ENCODE measurements around the gene CENPM.
"Not testable (repeated sequence)": the region's sequence is repeated elsewhere in the genome, so short reads cannot be mapped to it uniquely, and the experiment has no call there.

The CENPM gene

DNA sequence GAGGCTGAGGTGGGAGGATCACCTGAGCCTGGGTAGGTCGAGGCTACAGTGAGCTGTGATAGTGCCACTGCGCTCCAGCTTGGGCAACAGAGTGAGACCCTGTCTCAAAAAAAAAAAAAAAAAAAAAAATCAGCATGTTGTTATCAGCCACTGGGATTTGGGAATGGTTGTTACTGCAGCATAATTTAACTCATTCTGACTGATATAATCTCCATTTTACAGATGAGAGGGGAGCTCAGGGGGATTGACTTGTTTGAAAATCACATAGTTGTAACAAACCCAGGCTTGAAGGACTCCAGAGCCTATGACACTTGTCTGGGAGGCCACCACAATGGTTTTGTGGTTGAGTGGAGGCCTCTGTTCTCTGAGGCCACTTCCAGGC lies 19.3 kb upstream of the CENPM start:
- DNase-seq, result no peak

DNA sequence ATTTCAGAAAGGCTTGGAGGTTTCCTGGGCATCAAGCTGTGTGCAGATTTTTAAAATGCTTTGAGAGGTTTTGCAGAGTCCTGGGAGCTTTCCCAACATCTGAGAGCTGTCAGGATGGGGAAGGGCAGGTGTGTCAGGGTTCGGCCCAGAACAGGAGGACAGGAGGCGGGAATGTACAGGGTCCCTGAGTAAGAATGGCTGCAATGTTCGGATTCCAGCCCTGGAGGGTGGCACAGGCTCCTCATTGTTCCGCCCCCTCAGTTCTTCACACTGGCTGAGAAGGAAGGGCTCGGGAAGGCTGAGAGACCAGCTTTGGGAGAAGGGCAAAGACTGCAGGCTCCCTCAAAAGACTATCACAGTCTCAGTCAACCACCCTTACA lies 17.1 kb upstream of the CENPM start:
- DNase-seq, result no peak

DNA sequence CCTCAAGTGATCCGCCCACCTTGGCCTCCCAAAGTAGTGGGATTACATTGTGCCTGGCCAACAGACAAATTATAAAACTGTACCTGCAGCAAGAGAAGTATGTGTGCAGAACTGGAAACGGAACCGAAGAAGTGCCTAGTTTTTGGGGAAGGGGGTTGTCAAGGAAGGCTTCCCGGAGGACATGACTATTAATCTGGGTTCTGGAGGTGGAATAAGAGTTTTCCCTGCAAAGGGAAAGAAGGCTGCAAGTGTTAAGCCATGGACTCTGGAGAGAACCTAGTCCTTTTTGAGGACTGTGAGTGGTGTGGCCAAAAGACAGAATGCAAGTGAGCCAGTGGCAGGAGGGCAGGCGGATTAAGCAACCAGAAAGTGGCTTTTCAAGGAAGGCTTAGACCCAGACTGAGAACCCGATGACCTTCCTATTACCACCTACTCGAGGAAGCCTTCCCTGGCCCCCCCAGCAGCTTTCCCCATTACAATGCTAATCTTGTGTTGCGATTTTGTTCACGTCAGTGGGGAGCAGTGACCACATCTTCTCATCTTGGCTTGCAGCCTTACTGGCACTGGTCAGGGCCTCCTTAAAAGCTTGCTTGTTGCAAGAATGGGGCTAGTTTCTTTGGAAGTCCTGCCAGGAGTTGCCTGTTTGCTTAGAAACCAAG lies 16.6 kb upstream of the CENPM start:
- no peak for DNase-seq

DNA sequence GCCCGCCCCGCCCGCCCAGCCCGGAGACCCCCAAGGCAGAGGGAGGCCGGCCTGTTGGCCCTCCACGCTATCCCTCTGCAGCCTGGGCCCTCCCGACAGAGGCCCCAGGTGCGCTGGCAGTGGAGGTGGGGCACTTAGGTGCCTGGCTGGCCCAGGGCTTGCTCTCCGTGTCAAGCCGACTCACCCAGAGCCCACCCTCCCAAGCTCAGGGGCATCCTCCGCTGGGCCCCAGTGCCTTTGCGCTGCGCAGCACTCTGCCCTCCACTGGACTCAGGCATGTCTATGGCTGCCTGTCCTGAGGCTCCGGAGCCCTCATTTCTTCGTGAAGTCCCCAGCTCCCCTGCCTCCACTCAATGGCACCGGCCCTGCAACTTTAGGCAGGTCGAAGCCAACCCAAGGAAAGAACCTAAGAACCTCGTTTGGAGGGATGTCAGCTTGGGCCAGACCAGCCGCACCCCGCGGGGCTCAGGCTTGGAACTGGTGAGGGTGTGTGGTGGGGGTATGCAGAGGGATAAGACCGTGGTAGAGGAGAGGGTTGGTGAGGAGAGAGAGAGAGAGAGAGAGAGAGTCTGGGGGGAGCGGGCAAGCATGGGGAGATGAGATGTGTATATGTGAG lies 11.1 kb upstream of the CENPM start:
- no peak for DNase-seq

DNA sequence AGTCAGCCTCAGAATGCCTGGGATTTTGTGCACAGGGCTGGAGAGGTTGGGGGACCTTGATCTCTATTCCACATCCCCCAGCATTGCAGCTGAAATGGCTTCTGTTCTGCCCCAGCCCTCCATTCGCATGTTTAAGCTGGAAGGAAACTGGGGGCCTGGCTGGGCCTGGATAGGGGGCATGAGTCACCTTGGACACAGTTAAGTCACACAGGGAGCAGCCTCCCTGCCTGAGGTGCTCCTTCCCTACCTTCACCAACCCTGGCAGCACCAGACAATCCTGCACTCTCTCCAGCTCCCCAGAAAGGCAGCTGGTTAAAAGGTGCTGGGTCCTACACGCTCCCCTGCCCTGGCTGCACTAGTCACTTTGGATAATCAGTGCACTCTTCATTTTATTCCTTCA lies 5.8 kb upstream of the CENPM start:
- no peak for DNase-seq

DNA sequence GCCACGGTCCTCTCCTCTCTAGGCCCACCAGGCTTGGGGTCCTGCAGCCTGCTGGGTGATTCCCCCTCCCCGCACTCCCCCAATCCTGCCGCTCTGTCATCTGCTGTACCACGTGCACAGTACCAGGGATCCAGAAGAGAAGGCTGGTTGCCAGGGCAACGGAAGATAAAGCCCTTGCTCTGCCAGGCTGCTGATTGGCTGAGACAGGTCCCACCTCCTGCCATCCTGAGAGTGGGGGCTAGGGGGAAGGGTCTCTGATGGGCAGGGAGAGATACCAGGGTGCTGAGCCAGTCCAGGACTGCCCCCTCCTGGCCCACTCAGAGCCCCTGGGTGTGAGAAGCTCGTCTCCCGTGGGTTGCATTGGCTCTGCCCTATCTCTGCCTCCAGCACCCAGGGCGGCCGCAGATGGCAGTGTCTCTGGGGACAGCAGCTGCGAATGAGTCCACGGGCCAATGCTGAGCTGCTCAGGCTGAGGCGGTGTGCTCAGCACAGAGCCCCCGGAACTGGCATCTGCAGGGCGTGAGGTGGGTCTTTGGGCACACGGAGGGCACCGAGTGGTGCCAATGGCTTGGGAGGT lies 5.0 kb upstream of the CENPM start, which contains the start of gene SMIM45:
Gene SMIM45 (plus strand): TSS at position 253 of the 577 bp plus-strand sequence.
- DNase-seq, result peak; percentile 93

DNA sequence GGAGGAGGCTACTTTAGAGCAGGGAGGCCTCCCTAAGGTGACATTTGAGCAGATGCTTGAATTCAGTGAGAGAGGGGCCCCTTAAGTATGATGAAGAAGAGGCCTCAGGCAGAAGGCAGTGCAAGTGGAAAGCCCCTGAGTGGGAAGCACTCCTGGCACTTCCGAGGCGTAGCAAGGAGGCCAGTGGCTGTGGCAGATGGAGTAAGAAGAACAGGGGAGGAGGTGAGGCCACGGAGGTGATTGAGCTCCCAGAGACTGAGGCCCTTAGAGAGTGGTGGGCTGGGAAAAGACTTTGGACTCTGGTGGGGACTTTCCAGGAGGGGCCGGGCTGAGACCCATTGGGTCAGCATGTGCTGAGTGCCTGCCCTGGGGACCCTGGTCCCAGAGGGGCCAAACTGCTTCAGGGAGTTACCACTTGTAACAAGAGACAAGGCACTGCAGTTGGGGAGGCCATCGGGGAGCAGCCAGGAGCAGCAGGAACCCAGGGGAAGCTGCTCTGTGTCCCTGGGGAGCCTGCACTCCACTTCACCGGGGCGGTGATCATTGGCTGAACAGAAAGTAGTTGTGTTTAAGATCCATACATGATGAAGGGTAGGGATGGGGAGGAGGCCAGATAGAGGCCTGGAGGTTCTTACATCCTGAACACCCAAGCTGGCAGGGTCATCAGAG lies 2.5 kb upstream of the CENPM start:
- DNase-seq, result no peak

DNA sequence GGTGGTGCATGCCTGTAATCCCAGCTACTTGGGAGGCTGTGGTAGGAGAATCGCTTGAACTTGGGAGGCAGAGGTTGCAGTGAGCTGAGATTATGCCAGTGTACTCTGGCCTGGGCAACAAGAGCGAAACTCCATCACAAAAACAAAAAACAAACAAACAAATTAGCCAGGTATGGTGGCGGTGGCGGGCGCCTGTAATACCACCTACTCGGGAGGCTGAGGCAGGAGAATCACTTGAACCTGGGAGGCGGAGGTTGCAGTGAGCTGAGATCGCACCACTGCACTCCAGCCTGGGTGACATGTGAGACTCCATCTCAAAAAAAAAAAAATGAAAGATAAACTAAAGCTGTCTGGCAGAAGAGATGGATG lies 2.0 kb upstream of the CENPM start:
- DNase-seq, result not testable (repeated sequence)

DNA sequence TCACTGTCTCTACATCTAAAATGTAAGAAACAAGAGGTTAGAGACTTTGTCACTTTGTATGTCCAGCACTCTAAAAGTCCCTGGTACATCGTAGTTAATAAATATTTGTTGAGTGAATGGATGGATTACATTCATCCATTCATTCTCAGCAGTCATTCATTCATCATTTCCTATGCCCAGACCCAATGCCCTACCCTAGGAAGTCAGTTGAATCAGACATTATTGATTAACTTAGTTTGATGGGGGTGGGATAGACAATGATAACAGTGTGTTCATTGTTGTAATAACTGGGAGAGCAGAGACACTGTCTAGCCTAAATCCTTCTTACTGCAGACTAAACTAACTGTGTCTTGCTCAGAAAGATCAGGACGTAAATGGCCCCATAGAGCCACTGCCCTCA lies 1.2 kb upstream of the CENPM start:
- DNase-seq, result no peak

DNA sequence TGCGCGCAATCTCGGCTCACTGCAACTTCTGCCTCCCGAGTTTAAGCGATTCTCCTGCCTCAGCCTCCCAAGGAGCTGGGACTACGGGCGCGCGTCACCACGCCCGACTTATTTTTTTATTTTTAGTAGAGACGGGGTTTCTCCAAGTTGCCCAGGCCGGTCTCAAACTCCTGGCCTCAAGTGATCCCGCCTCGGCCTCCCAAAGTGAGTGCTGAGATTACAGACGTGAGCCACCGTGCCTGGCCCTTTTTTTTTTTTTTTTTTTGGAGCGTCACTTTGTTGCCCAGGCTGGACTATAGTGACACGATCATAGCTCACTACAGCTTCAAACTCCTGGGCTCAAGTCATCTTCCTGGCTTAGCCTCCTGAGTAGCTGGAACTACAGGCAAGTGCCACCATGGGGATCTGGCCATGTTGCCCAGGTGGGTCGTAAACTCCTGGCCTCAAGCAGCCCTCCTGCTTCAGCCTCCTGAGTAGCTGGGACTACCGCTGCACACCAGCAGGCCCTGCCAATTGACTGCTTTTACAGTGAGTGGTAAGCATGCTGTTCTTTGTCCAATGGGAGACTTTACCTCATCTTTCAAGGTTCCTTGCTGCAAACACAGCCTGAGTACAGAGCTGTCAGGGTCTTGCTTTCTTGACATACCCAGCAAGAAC lies 600 bp upstream of the CENPM start:
- DNase-seq, result no peak

DNA sequence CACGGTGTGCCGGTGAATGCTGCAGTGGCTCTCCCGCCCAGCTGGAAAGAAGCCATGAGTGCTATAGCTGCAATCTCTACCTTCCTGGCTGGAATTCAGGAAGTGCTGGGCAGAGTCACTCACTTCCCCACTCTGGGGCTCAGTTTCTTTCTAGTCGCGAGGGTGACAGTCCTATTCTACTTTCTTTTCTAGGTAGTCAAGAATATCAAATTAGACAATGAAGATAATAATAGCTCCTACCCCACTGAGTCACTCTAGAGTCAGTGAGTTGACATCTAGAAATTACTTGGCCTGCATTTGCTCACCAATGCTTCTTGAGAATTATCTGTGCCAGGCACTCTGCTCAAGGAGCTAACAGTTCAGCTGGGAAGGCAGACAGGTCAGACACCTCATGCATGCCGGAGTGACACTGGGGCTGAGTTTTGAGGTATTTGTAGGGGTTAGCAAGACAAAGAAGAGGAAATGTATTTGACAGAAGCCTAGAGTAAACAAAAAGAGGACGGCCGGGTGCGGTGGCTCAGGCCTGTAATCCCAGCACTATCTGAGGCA lies 3.2 kb downstream of the CENPM start:
- DNase-seq, result no peak

DNA sequence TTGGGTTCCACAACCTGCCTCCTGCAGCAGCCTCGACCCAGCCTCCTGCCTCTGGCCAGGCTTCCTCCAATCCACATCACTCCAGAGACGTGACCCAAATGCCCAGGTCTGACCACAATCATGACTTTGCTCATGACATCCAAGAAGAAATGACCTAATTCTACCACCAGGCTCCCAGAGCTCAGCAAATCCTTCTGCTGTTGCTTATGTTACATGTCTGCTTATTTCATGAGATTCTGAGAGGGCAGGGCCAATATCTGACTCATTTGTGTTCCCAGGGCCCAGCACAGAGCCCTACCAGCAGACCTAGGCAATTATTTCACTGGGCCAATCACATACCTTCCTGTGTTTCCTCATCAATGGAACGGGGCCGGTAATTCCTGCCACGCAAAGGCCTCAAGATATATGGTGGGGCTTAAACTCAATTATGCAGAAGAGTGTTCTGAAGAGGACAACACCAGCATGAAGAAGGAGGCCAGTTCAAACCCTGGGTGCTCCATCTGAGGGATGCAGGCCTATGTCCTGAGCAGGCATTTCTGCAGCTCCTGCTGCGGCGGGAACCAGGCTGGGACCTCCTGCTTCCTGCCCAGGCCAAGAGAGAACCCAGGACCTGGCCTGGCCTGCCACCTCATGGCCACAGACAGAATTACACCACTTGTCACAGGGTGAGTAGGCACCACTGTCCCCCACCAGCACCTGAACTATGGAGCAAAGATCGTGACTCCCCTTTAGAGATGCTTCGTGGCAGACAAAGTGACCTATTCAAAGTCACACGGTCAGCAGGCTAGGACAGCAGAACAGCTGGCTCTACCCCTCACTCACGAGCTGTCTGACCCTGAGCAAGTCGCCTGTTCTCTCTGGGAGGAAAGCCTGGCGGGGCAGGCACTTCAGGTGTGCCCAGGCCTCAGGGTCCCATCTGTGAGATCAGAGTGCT lies 5.9 kb downstream of the CENPM start:
- DNase-seq, result peak; percentile 89

DNA sequence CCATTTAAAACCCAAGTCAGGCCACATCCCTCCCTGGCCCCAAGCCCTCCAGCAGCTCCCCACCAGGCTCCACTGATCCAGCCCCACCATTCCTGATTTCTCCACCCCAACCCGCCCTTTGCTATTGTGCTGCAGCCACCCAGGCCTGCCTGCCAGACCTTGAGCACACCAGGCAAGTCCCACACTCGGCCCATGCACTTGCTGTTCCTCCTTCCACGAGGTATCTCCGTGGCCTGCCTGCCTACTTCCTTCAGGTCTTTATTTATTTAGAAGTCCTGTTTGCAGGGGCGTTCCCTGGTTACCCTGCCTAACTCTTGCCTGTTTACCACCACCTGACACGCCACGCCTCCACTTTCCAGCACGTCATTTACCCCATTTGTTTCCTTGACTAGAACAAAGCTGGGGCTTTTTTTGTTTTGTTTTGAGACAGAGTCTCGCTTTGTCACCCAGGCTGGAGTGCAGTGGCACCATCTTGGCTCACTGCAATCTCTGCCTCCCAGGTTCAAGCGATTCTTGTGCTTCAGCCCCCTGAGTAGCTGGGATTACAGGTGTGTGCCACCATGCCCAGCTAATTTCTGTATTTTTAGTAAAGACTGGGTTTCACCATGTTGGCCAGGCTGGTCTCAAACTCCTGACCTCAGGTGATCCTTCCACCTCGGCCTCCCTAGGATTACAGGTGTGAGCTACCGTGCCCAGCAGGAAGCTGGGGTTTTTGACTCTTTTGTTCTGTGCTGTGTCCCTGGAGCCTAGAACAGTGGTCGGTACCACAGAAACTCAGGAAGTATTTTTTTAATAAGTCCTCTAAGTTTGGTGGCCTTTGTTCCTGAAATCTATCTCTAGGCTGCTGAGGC lies 6.7 kb downstream of the CENPM start:
- DNase-seq, result no peak

DNA sequence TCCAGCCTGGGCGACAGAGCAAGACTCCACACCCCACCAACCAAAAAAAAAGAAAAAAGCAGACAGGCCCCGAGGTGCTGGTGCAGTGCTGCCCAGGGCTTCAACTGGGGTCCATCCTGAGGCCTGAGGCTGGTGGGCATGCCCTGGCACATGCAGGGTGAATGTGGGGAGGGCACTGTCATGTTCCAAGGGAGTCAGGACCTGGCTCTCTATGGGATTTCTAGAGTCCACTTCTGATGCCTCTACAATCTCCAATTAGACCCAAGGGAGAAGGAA lies 10.1 kb downstream of the CENPM start:
- no peak for DNase-seq

DNA sequence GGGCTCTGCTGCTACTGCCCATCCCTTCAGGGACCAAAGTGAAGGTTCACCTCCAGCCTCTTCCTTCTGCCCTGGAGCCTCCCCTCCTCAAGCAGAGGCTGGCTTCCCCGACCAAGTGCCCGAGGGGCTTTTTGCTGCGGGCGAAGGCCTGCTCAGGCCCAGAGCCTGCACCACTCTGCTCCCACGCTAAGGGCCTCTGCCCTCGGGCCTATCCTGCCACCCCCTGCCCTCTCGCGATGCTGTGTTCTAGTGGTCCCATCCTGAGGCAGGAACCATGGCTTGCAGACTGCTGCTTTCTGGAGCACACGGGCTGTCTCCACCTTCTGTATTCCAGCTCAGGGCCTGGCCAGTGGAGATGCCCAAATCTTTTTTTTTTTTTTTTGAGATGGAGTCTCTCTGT lies 11.4 kb downstream of the CENPM start:
- no peak for DNase-seq

DNA sequence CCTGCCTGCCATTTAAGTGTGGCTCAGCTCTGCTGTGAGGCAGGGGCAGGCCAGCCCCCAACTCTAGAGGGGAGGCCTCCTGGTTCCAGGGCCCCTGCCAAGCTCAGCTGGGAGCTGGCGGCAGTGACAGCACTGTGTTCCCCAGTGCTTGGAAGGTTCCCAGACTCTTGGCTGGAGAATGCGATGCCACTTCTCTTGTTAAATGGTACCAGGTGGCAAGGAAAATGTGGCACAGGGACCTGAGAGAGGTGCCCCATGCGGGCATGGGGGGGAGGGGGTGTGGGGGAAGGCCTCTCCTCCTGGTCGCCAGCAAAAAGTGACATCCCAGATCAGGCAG lies 12.0 kb downstream of the CENPM start:
- no peak for DNase-seq

DNA sequence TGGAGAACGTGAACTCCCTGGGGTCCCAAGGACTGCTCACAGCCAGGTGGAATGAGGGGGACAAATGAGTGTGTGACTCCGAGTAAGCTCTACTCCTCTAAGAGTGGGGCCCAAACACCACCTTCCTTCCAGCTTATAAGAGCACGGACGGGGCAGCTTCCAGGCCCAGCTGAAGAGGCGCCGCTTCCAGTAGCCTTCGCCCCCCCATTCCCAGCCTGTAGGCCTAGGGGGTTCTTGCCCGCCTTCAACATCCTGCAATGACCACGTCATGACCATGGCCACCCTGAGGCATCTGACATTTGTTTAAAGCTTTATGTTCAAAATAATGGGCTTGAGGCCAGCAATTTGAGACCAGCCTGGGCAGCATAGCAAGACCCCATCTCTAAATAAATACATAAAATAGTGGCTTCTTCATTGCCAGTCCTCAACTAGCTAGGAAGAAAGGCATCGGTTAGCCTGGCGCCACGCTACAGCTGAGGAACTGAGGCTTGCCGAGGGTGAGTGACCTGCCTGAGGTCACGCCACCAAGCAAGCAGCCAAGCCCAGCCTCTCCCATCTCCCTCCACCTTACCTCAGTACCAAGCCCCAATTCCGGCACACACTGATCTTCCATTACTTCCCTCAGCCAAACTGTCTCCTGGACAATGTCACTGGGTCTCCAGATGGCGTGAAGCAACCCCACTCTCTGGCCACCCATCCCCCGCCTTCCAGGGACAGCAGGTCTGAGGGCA lies 12.5 kb downstream of the CENPM start:
- DNase-seq, result no peak

DNA sequence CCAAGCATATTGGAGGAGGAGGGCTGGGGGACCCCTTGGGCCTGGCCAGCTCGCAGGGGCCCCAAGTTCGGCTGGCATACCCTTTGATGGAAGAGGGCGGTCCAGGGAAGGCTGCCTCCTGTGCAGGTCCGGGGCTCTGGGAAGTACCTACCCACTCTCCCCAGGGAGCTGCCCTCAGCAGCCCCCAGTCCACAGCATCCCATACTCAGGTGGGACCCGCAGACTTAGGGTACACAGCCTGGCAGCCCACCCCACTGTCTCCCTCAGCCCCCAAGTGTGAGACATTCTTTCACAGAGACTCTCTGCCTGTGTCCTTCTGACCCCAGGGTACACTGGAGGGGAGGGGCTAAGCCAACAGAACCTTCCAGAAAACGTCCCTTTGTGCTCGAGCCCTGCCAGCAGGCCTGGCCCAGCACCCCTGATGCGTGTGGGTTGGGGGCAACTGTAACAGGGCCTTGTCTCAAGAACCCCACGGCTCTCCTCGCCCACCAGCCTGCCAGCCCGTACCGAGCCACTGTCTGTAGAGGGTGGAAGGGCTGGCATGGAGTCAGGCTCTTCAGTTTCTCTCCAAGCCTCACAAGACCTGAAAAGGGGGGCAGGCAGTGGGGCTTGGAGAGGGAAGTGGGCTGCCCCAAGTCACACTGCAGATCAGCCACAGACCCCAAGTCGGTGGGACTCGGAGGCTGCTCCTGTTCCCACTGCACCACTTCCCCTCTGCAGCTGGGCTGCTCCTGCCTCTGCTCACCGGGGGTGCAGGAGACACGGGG lies 13.4 kb downstream of the CENPM start:
- no peak for DNase-seq

DNA sequence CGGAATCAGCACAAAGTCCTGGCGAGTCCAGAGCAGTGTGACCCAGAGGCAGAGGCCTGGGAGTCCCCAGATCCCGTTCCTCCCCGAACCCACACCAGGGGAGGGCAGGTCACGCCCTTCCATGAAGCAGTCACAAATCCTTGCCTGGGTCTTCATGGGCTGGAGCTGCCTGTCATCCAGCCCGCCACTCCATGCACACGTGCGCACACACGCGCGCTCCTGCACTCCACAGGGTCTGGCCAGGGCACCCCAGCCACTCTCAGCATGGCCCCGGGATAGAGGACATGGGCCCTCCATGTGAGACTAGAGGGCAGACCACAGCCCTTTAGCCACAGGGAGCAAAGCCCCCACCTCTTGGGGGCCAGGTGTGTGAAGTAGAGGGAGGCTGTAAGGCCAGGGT lies 14.6 kb downstream of the CENPM start:
- no peak for DNase-seq

DNA sequence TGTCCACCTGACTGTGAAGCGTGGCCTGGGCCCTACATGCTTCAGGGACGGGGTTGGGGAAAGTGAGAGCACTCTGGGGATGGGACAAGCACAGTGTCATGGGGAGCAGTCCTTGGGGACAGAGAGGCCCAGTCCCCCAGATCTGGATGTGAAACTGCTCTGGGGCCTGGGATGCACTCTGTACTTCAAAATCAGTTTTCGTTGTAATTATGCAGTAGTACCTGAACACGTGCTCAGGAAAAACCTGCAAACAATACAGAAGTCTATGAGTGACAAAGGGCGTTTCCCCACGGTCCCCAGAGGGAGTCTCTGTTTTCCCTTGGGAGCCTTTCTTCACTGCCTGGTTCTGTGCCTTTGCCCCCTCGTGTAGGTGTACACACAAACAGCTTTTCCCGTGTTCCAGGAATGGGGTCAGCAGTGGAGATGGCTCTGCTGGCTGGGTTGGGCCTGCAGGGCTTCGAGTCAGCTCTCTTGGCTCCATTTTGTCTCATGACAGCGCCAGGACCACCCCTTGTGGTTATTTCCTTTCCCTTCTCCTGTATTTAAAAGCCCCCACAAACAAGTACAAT lies 15.2 kb downstream of the CENPM start:
- no peak for DNase-seq
